HL-60 (cell line): ENCODE data around the gene TARS2.

Experiments
- DNase-seq, 2 experiments: peaks; one replicate each; pipeline ENCODE4 v3.0.0-alpha.2; 2010 to 2020; ENCODE audit warnings: low read depth in 1 of 2, low spot score in 1 of 2
- H3K27ac ChIP-seq: fragments of 250-450 bp; sonication (Bioruptor Pico); replicated peaks from 2 replicates; pipeline ENCODE4 v1.5.1; 2020; ENCODE audit warnings: mild to moderate bottlenecking, moderate library complexity
- H3K27me3 ChIP-seq: fragments of 250-450 bp; sonication (Bioruptor Pico); 2 replicates; pipeline ENCODE4 v1.5.1; 2021; ENCODE audit warnings: mild to moderate bottlenecking, moderate library complexity; ENCODE audit not compliant: insufficient read depth, poor library complexity, severe bottlenecking
- H3K4me3 ChIP-seq: replicated peaks from 2 replicates; pipeline ENCODE4 v1.5.1; 2011; ENCODE audit warnings: mild to moderate bottlenecking, control low read depth, low read length; ENCODE audit not compliant: insufficient read depth
- CTCF ChIP-seq: IDR thresholded peaks from one replicate; pipeline ENCODE4 v1.5.1; 2011; ENCODE audit warnings: low read length, control low read depth, inconsistent platforms; ENCODE audit not compliant: insufficient read depth
- GABPA ChIP-seq: IDR thresholded peaks from 2 replicates; pipeline ENCODE4 v1.6.1; 2012; ENCODE audit warnings: low read depth
- POLR2AphosphoS5 ChIP-seq: IDR thresholded peaks from 2 replicates; pipeline ENCODE4 v1.6.1; 2012; ENCODE audit warnings: low read depth
- REST ChIP-seq: IDR thresholded peaks from 2 replicates; pipeline ENCODE4 v1.6.1; 2012; ENCODE audit warnings: low read depth; ENCODE audit not compliant: insufficient replicate concordance
- SPI1 ChIP-seq: IDR thresholded peaks from 2 replicates; pipeline ENCODE4 v1.6.1; 2012; ENCODE audit warnings: low read depth, mild to moderate bottlenecking, borderline replicate concordance

TARS2 gene

GRCh38 chr1:150535511-150536287 lies 48.5 kb downstream of the TARS2 start:
- Histone ChIP-seq H3K27me3 (no peaks in the 10 kb centered on the region), H3K4me3 (no peak overlapping the region), H3K27ac (no peak overlapping the region)
- TF ChIP-seq GABPA (no peak), POLR2AphosphoS5 (no peak), CTCF (no peak), SPI1 (no peak), REST (no peak)
- DNase-seq = no peak

- Histone ChIP-seq H3K4me3 (no peak overlapping the region), H3K27me3 (no peaks in the 10 kb centered on the region), H3K27ac (no peak overlapping the region)
- no peak for DNase-seq
- TF ChIP-seq REST (no peak), SPI1 (no peak)
Observed at GRCh38 chr1:150536836-150537731, 49.9 kb downstream of the TARS2 start.

GRCh38 chr1:150537732-150538684 lies 50.8 kb downstream of the TARS2 start:
- no peak overlapping the region for H3K4me3 ChIP-seq
- DNase-seq = no peak
- no peak overlapping the region for H3K27ac ChIP-seq
- H3K27me3 ChIP-seq = no peaks in the 10 kb centered on the region
- TF ChIP-seq POLR2AphosphoS5 (no peak), CTCF (no peak), SPI1 (no peak), REST (no peak), GABPA (no peak)
